T-helper 2 cell (primary cell): ENCODE data around the gene NUPR1.
A peak's percentile ranks its signal among the peaks of the same experiment; 100 is the strongest.
"Not testable (repeated sequence)": the region's sequence is repeated elsewhere in the genome, so short reads cannot be mapped to it uniquely, and the experiment has no call there.

Source experiments
- DNase-seq, 5 experiments: peaks; one replicate each; pipeline versions ENCODE4 v3.0.0 to v3.0.0-alpha.2; 2012 to 2022

Gene NUPR1

DNA sequence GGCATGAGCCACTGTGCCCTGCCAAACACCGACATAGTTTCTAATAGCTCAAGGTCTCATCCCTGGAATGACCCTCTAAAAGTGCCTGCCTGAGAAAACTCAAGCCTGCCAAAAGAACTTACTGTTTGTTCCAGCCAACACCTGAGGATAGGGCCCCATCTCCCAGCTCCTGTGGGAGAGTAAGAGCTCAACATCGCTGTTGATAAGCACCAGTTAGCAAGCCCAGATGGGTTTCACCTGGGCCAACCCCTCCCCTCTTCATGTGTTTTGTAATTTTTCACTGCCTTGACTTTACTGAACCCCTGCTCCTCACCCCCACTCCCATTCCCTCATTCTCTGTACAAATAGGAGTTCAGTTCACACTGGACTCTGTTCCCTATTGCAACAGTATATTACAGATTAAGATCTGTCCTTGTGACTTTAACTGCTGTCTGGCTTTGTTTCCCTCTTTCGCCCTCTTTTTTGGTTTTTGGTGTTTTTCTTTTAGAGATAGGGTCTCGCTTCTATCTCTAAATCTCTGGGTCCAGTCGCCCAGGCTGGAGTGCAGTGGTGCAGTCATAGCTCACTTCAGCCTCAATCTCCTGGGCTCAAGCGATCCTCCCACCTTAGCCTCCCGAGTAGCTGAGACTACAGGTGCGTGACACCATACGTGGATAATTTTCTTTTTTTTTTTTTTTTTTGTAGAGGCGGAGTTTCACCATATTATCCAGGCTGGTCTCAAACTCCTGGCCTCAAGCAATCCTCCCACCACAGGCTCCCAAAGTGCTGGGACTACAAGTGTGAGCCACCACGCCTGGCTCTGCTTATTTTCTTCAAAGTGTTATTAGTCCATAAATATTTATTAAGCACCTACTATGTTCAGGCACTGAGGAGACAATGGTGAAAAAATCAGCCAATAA is 12.3 kb downstream of the NUPR1 start:
- no peak for DNase-seq

DNA sequence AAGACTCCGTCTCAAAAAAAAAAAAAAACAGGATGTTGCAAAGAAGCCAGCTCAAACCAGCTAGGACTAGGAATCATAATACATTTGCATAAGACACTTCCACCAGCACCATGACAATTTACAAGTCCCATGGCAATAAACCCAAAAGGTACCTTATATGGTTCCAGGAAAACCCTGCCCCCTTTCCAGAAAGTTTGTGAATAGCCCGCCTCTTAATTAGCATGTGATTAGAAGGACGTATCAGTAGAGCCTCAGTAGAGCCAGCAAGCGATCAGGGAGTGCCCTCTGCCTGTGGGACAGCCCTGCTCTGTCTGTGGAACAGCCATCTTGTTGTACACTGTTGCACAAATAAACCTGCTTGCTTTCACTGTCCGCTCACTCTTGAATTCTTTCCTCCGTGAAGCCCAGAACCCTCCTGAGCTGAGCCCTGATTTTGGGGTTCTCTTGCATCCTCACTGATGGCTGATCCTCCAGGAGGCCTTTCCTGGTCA is 14.0 kb downstream of the NUPR1 start:
- DNase-seq, result peak in 1 of 5 experiments; percentile 30

DNA sequence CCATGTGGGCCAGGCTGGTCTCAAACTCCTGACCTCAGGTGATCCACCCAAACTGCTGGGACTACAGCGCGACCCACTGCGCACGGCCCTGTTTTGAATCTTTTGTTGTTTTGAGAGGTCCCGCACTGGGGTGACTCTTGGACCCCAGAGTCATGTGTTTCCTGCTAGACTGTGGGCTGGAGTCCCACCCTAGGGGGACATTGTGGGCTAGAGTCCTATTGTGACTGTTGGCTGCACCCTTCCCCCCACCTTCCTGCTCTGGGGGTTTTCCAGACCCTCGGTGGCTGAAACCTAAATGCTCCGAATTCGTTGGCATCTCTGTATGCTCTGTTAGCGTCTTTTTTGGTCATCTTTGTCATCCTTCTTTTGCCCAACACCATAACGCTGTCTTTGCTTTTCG is 16.0 kb downstream of the NUPR1 start:
- no peak for DNase-seq

DNA sequence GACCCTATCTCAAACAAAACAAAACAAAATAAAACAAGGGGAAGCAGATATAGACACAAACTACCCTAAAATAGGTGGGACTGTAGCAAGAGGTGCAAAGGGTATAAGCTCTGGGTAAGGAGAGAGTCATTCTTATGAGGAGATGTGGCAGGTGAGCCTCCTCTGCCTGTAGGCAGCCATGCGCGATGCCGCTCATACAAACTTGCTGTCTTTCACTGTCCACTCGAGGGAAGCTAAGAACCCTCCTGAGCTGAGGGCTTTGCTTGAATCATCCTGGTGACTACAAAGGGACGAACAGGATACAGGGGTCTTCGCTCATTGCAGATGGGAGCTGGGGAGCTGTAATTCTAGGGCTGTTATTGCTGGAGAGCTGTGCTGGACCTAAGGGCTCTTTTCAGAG is 17.3 kb downstream of the NUPR1 start:
- no peak for DNase-seq

DNA sequence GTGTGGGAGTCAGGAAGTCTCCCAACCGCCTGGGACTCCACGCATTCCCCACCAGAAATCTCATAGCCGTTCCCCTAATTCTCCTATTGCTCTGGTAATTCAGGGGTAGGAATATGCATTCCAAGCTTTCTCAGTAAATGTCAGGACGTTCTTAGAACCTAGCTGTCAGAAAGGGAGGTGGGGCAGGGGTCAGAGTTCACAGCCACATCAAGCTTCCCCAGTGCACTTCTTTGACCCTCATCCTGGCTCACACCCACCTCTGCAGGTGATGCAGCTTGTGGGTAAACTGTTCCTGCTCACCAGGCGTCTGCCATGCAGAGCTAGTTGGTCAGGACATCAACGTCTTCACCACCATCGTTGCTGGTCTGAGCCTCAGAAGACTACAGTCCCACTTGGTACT is 18.1 kb downstream of the NUPR1 start:
- no peak for DNase-seq

DNA sequence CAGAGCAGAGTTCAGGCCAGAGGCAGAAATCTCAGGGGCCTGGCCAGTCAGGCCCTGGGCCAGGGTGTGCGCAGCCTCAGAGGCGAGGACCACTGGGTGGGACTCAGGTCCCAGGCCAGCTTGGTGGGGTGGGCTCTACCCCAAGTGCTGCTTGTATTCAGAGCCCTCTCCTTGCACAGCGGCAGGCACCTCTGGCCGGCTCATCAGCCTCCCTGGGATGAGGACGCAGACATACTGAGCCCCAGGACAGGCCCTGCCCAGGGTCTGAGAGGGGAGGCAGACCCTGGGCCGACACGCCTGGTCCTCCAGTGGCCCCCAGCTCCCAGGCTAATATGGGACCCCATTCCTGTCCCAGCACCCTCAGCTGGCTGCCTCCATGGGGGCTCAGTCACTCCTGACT is 24.5 kb downstream of the NUPR1 start:
- no peak for DNase-seq

DNA sequence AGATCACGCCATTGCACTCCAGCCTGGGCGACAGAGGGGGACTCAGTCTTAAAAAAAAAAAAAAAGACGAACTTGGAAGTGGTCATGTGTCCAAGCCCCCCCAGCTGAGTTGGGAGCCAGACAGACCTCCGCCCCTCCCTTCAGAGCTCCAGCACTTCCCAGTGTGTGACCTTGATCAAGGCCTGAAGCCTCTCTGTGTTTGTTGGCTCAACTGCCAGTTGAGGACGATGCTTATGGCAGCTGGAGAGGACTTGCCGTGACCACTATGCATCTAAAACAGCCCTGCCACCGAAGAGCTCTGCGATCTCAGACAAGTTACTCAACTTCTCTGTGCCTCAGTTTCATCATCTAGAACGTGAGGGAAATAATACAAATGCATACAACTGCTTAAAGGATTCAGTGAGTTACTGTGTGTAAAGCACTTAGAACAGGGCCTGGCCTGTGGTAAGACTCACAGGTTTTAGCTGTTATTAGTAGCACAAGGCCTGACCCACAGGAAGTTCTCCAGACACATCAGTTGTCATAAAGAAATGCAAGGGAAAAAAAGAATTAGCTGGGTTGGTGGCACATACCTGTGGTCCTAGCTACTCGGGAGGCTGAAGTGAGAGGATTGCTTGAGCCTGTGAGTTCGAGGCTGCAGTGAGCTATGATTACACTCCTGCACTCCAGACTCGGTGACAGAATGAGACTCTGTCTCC is 25.1 kb downstream of the NUPR1 start:
- no peak for DNase-seq

DNA sequence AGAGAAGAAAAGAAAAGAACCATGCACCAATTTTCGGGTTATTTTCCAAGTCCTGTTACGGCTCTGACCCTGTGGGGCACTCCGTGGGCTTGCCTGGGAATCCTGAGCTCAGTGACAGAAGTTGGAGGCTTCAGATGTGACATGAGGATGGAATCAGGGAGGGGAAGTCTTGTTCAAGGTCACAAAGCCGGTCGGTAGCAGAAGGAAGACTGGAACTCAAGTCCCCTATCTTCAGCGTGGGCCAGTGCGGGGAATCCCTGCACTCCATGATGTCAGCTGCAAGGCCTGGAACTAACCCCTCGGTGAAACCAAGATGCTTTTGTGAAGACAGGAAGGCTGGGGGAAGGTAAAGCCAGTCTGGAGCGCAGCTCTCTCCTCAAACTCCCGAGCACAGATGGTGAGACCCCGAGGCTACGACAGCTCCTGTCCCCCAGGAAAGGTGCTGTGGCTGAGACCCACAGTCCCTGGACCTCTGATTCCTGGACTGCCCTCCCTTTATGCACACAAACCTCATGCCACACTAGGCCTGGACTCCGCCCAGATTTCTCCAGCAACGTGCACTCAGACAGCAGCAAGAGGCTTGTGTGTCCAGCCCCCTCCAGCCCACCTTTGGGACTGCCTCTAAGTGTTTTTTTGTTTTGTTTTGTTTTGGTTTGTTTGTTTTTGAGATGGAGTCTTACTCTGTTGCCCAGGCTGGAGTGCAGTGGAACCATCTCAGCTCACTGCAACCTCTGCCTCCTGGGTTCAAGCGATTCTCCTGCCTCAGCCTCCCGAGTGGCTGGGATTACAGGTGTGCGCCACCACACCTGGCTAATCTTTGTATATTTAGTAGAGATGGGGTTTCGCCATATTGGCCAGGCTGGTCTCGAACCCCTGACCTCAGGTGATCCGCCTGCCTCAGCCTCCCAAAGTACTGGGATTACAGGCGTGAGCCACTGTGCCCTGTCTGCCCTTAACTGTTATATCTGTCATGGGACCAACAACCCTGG is 26.7 kb downstream of the NUPR1 start:
- DNase-seq, result no peak

DNA sequence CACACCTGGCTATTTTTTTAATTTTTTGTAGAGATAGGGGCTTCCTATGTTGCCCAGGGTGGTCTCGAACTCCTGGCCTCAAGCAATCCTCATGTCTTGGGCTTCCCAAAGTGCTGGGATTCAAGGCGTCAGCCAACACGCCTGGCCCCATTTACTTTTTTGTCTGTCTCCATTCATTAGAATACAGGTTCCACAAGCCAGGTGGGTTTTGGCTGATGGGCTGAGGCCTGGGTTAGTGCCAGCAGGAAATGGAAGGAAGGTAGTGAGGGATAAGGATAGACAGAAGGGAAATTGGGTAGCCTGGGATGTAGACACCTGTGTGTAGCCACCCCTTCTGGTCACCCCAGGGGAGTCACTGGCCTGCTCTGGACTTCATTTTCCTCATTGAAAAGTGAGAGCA is 27.7 kb downstream of the NUPR1 start:
- DNase-seq, result no peak

DNA sequence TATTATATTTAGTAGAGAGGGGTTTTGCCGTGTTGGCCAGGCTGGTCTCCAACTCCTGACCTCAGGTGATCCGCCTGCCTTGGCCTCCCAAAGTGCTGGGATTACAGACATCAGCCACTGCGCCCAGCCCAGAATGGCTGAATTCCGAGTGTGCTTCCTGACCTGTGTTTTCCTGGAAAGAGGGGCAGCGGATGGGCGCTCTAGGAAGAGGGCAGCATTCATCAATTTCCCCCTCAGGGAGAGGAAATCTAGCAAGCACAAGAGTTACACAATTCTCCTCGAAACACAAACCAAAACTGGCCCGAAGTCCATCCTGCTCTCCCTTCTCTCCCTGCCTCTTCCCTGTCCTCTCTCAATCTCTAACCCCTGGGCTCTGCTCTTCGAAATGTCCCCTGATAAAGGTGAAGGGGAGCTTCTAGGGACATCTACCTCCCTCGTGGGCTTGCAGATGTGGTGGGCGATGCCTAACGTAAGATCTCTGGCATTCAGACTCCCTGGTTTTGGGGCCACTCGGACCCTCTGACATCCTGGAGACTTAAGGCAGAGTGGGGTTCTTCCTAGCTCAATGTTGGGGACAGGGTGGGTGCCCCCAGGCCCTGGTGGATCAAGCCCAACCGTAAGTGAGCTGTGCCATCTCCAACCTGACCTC is 33.2 kb downstream of the NUPR1 start:
- DNase-seq, result no peak

DNA sequence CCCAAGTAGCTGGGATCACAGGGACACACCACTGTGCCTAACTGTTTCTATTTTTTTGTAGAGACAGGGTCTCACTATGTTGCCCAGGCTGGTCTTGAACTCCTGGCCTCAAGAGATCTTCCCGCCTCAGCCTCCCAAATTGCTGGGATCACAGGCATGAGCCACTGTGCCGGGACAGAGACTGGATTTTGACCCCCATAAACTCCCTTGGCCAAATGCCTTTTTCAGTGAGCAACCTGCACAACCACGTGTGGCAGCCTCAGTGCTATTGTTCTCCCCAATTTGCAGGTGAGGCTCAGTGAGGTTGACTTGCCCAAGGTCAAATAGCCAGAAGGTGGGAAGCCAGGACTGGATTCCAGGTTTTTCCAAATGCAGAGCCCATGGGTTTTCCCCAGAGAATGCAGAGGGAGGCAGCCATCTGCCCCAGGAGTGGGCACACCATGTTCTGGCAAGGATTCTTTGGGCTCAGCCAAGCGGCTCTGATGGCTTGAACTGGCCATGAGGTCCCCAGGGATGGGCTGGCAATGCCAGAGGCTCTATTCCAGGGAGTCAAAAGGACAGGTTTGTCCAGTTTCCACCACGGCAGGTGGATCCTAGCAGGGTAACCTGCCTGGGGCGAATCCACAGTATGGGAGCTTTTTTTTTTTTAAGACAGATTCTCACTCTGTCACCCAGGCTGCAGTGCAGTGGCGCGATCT is 33.9 kb downstream of the NUPR1 start:
- DNase-seq, result no peak

DNA sequence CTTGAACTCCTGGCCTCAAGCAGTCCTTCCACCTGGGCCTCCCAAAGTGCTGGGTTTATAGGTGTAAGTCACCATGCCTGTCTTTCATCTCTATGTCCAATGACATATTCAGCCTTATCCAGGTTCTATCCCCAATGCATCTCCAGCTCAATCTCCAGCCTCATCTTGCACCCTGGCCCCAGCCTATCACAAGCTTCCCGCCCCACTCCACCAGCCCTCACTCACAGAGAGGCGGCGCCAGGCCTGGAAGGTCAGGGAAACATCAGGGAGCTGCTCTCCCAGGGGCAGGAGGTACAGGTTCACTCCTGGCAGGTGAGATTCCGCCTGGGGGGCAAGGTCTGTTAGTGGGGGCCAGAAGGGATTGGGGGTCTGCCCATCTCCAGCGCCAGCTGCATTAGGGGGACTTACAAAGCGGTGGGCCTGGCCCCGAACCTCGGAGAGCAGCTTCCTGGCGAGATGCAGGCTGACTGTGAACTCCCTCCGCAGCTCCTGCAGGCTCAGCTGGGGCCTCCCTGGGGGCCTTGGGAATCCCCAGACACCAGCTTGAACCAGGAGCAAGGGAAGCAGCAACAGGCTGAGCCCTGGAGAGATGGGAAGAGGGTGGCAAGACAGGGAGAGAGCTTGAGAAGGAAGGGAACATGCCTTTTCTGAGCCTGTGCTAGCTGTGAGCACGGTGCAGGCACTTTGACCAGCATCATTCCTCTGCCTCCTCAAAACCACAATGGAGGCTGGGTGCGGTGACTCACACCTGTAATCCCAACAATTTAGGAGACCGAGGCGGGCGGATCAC is 35.1 kb downstream of the NUPR1 start:
- DNase-seq, result no peak

DNA sequence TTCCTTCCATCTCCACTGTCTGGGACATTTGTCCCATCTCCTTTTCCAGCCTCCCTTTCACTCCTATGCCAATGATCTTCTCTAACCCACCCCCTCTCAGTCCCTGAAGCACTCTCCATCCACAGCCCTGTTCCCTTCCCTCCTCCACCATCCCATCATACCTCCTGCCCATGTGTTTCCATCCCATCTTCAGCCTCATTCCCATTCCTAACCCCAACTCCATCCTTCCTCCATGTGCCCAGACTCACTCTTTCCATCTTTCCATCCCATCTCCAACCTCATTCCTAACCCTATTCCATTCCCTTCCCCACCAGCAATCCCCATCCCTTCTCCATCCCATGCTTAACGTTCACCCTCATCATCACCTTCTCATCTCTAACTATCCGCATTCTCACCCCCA is 36.5 kb downstream of the NUPR1 start:
- no peak for DNase-seq

DNA sequence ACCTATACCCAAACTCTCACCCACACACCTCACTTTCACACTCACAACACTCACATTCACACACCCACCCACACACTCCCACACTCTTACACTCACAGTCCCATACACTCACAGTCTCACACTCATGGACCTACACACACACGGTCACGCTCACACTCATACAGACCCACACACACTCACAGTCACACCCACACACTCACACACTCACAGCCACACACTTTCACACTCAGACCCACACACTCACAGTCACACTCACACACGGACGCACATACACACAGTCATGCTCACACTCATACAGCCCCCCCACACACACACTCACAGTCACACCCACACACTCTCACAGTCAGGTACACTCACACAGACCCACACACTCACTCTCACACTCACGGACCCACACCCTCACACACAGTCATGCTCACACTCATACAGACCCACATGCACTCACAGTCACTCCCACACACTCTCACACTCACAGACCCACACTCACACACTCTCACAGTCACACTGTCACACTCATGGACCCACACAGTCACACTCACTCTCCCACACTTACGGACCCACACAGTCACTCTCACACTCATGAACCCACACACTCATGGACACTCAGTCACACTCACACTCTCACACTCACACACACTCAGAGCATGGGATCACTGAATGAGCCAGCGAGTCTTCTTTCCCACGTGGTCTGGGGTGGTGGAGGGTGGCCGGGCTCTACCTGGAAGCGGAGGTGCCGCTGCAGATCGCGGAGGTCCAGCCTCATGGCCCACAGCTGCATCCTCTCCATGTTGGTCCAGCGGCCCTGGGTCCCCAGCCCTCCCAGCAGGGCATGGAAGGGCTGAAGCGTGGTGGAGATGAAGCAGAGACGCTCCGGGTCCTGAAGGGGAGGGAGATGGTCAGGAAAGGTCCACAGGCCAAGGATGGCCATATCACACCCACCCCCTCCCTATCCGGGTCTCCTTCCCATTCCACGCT is 37.2 kb downstream of the NUPR1 start:
- DNase-seq, result no peak

DNA sequence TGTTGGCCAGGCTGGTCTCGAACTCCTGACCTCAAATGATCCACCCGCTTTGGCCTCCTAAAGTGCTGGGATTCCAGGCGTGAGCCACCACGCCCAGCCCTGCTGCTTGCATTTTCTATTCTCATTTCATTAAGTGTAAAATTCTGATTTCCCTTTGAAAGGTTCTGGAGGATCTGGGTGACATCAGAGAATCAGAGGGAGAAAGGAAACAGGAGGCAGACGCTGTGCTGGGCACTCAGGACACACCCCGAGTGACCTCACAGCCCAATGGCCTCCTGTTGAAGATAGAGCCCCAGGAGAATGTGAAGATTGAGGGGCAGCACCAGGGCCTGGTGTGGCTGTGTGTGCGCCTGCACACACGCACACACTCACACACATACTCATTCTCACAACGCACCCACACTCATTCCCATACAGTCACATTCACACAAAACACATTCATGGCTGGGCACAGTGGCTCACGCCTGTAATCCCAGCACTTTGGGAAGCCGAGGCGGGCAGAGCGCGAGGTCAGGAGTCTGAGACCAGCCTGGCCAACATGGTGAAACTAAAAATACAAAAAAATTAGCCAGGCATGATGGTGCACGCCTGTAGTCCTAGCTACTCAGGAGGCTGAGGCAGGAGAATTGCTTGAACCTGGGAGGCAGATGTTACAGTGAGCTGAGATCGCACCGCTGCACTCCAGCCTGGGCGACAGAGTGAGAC is 38.1 kb downstream of the NUPR1 start:
- not testable (repeated sequence) for DNase-seq

DNA sequence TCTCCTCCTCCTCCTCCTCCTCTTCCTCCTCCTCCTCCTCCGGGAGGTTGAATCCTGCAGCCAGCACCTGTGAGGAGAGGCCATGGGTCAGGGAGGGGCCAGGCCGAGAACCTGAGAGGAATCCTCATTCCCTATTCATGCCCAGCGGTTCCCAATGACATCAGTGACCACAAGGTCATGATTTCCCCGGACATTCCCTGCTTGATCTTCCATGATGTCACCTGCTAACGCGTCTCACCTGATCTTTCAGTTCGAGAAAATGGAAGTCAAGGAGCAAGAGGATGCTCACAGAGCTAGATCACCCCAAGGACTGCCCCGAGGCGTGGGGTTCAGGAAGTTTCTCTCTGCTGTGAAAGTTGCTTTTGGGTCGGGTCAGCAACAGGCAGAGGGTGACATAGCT is 38.9 kb downstream of the NUPR1 start:
- no peak for DNase-seq

DNA sequence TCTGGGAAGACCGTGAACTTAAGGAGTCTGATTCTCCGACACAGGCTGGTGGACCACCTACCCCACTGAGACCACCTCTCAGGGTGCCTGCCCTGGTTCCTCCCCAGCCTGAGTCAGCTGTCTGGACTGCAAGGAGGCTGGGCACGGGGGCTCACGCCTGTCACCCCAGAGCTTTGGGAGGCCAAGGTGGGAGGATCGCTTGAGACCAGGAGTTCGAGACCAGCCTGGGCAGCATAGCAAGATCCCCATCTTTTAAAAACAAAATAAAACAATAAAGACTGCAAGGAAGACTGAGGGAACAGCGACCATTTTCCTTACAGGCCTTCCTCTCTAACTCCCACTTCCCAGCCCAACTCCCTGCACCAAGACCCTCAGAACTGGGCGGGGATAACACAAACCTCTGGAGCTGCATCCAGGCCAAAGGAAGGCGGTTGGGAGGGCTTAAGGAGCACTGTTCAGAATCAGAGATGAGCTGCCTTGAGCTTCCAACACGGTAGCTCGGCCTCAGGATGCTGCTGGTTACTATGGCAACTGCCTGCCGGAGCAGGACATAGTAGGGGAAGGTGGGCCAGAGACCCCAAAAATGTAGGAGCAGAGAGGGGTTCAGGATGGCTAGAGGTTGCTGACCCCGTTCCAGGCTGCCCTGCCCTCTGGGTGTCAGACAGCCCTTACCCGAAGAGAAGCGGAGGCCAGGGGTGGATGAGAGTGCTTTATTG is 40.0 kb downstream of the NUPR1 start:
- DNase-seq, result no peak
